Stimulated activated CD4-positive, alpha-beta T cell treated with anti-CD3 and anti-CD28 coated beads, Interleukin-12 subunit alpha, Interleukin-12 subunit beta, amount 100 ng/mL, for 48 hours (primary cell): ENCODE measurements around the gene OR2M5.

Experiments used
- DNase-seq, 3 donors: peaks; one replicate each; pipeline ENCODE4 v3.0.0-alpha.2; 2020; ENCODE audit warnings: low read depth in 2 of 3, low spot score in 1 of 3

OR2M5 gene

GRCh38 chr1:248144513-248145198 is at the start of gene OR2M5:
Gene OR2M5 (plus strand): TSS chr1:248145148. CDS start chr1:248145148, 0 bp downstream.
- no peak for DNase-seq

- DNase-seq = no peak
Measured at GRCh38 chr1:248098529-248098928, 46.4 kb upstream of the OR2M5 start.

GRCh38 chr1:248102847-248103246 is 42.1 kb upstream of the OR2M5 start:
- DNase-seq = no peak

GRCh38 chr1:248111157-248111556 is 33.8 kb upstream of the OR2M5 start:
- no peak for DNase-seq

GRCh38 chr1:248114890-248115289 is 30.1 kb upstream of the OR2M5 start:
- no peak for DNase-seq

GRCh38 chr1:248127653-248128052 is 17.3 kb upstream of the OR2M5 start:
- no peak for DNase-seq

- no peak for DNase-seq
Measured at GRCh38 chr1:248136811-248137210, 8.1 kb upstream of the OR2M5 start.

- DNase-seq = no peak
Measured at GRCh38 chr1:248140846-248141245, 4.1 kb upstream of the OR2M5 start.

- no peak for DNase-seq
Measured at GRCh38 chr1:248143311-248143710, 1.6 kb upstream of the OR2M5 start.

GRCh38 chr1:248152056-248152827 is 7.3 kb downstream of the OR2M5 start:
- DNase-seq = no peak

- no peak for DNase-seq
Measured at GRCh38 chr1:248155927-248156326, 11.0 kb downstream of the OR2M5 start.

- DNase-seq = no peak
Measured at GRCh38 chr1:248158758-248159157, 13.8 kb downstream of the OR2M5 start.

GRCh38 chr1:248164031-248164430 is 19.1 kb downstream of the OR2M5 start:
- no peak for DNase-seq

- no peak for DNase-seq
Measured at GRCh38 chr1:248165186-248165585, 20.2 kb downstream of the OR2M5 start.

- no peak for DNase-seq
Measured at GRCh38 chr1:248174521-248174920, 29.6 kb downstream of the OR2M5 start, which contains the start of gene OR2M2. Gene OR2M2 (plus strand): TSS chr1:248174821. CDS start chr1:248179986, 5,165 bp downstream.

- no peak for DNase-seq
Measured at GRCh38 chr1:248183996-248184395, 39.0 kb downstream of the OR2M5 start.

- DNase-seq = no peak
Measured at GRCh38 chr1:248187363-248187762, 42.4 kb downstream of the OR2M5 start.

- no peak for DNase-seq
Measured at GRCh38 chr1:248189026-248189425, 44.1 kb downstream of the OR2M5 start.

GRCh38 chr1:248194117-248194516 is 49.2 kb downstream of the OR2M5 start:
- DNase-seq = no peak
